ENCODE results near the gene ISM1. TPM values are rescaled to one million over a fixed set of nuclear protein-coding genes. Genes with fewer than 3 reads are reported as not detected.

The ISM1 gene
- total RNA-seq, 1 donor from 2014 or later: 0.36 TPM

DNA sequence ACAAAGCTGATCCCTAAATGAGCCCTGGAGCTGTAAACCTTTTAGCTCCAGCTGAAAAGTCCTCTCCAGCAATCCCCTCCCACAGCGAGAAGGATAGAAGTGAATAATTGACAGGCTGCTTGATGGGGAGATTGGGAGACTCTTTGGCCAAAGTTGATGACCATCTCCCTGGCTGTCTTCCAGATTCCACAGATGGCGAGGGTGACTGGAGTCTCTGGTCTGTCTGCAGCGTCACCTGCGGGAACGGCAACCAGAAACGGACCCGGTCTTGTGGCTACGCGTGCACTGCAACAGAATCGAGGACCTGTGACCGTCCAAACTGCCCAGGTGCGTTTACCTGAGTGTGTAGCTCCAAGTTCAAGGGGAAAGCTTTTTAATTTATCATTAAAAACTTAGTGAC, 67.3 kb downstream of the ISM1 start:
- no peaks in the 10 kb centered on the region for H3K9me3 Mint-ChIP-seq (ENCODE audit: low read depth)
- H3K4me3 Mint-ChIP-seq (ENCODE audit: low read depth): no peak overlapping the region
- no peak for DNase-seq (ENCODE audit: low spot score, unreplicated experiment)
- H3K27ac Mint-ChIP-seq: no peak overlapping the region
- TF ChIP-seq, protein P1, sequence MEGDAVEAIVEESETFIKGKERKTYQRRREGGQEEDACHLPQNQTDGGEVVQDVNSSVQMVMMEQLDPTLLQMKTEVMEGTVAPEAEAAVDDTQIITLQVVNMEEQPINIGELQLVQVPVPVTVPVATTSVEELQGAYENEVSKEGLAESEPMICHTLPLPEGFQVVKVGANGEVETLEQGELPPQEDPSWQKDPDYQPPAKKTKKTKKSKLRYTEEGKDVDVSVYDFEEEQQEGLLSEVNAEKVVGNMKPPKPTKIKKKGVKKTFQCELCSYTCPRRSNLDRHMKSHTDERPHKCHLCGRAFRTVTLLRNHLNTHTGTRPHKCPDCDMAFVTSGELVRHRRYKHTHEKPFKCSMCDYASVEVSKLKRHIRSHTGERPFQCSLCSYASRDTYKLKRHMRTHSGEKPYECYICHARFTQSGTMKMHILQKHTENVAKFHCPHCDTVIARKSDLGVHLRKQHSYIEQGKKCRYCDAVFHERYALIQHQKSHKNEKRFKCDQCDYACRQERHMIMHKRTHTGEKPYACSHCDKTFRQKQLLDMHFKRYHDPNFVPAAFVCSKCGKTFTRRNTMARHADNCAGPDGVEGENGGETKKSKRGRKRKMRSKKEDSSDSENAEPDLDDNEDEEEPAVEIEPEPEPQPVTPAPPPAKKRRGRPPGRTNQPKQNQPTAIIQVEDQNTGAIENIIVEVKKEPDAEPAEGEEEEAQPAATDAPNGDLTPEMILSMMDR (IDR thresholded peaks at IDR 0.05; ENCODE audit: unreplicated experiment): no peak
- H3K27me3 Mint-ChIP-seq: no peaks in the 10 kb centered on the region
- no peaks in the 10 kb centered on the region for H3K36me3 Mint-ChIP-seq (ENCODE audit: insufficient read depth)
- H3K4me1 Mint-ChIP-seq (ENCODE audit: low read depth): no peaks in the 10 kb centered on the region

DNA sequence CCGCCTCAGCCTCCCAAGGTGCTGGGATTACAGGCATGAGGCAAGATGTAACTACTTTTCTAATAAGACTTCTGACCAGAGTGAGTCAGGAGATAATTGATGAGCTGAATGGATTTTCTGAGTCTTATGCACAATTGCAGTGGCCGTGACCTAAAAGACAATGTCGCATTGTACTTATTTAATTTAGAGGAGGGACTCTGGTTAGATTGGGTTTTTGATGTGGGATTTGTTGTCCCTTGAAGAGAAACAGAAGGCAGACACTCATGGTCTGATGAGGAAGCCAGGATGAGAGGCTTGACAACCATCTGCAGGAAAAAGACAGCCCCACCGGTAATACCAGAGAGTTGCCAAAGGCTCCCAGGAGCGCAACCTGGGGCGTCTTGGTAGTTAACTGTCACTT, 68.0 kb downstream of the ISM1 start:
- no peaks in the 10 kb centered on the region for H3K27me3 Mint-ChIP-seq
- no peaks in the 10 kb centered on the region for H3K4me1 Mint-ChIP-seq (ENCODE audit: low read depth)
- TF ChIP-seq, protein P1 (IDR thresholded peaks at IDR 0.05; ENCODE audit: unreplicated experiment): no peak

GRCh38 chr20:13290724-13291123, 69.7 kb downstream of the ISM1 start:
- no peak for DNase-seq (ENCODE audit: low spot score, unreplicated experiment)
- TF ChIP-seq, protein P1 (IDR thresholded peaks at IDR 0.05; ENCODE audit: unreplicated experiment): no peak
- Mint-ChIP-seq H3K36me3 (ENCODE audit: insufficient read depth) (no peaks in the 10 kb centered on the region), H3K4me1 (ENCODE audit: low read depth) (no peaks in the 10 kb centered on the region), H3K4me3 (ENCODE audit: low read depth) (no peak overlapping the region), H3K27me3 (peaks cover 5% of the 10 kb centered on the region), H3K27ac (no peak overlapping the region), H3K9me3 (ENCODE audit: low read depth) (no peaks in the 10 kb centered on the region)

More for the DNA sequence above, 68.0 kb downstream of the ISM1 start:
- H3K36me3 Mint-ChIP-seq (ENCODE audit: insufficient read depth): no peaks in the 10 kb centered on the region
- H3K4me3 Mint-ChIP-seq (ENCODE audit: low read depth): no peak overlapping the region
- H3K9me3 Mint-ChIP-seq (ENCODE audit: low read depth): no peaks in the 10 kb centered on the region
- DNase-seq (ENCODE audit: low spot score, unreplicated experiment): no peak
- H3K27ac Mint-ChIP-seq: no peak overlapping the region

- Mint-ChIP-seq H3K4me3 (ENCODE audit: low read depth) (no peak overlapping the region), H3K27me3 (peaks cover 5% of the 10 kb centered on the region), H3K4me1 (ENCODE audit: low read depth) (no peaks in the 10 kb centered on the region), H3K27ac (no peak overlapping the region), H3K36me3 (ENCODE audit: insufficient read depth) (no peaks in the 10 kb centered on the region), H3K9me3 (ENCODE audit: low read depth) (no peaks in the 10 kb centered on the region)
- TF ChIP-seq, protein P1 (IDR thresholded peaks at IDR 0.05; ENCODE audit: unreplicated experiment): no peak
- no peak for DNase-seq (ENCODE audit: low spot score, unreplicated experiment)
Measured at GRCh38 chr20:13291157-13291556, 70.1 kb downstream of the ISM1 start.

GRCh38 chr20:13292201-13292885, 71.3 kb downstream of the ISM1 start:
- Mint-ChIP-seq H3K36me3 (ENCODE audit: insufficient read depth) (no peaks in the 10 kb centered on the region), H3K9me3 (ENCODE audit: low read depth) (no peaks in the 10 kb centered on the region), H3K4me3 (ENCODE audit: low read depth) (no peak overlapping the region), H3K27ac (no peak overlapping the region), H3K4me1 (ENCODE audit: low read depth) (no peaks in the 10 kb centered on the region), H3K27me3 (peaks cover 5% of the 10 kb centered on the region)
- TF ChIP-seq, protein P1 (IDR thresholded peaks at IDR 0.05; ENCODE audit: unreplicated experiment): no peak
- DNase-seq (ENCODE audit: low spot score, unreplicated experiment): no peak

Data from progenitor cell of endocrine pancreas (in vitro differentiated cells).